GM21576 (cell line): ENCODE results near the gene MED12L.
"Not testable (repeated sequence)": the region's sequence is repeated elsewhere in the genome, so short reads cannot be mapped to it uniquely, and the experiment has no call there.

Experiments used
- ATAC-seq: cut with Tn5 transposase; IDR thresholded peaks from one replicate; pipeline ENCODE4 v1.9.1; 2021; ENCODE audit warnings: mild to moderate bottlenecking, moderate library complexity; ENCODE audit not compliant: unreplicated experiment

MED12L gene

DNA sequence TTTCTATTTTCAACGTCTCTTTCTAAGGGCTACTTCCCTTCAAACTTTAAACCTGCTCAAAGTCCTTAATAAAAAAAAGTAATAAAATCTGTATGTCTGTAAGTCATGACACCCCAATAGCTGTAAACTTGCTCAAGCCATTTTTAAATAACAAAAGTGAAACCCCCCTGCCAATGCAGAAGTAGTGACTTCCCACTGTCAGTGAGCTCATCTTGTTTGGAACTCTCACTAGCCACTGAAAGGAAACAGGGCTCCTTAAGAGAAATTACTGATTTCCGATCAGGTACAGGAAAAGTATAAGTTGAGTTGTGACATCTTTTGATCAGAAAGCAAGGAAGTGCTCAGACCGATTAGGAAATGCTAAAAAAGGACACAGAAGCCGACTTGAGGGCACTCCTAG is 145.2 kb downstream of the MED12L start:
- ATAC-seq: no peak

DNA sequence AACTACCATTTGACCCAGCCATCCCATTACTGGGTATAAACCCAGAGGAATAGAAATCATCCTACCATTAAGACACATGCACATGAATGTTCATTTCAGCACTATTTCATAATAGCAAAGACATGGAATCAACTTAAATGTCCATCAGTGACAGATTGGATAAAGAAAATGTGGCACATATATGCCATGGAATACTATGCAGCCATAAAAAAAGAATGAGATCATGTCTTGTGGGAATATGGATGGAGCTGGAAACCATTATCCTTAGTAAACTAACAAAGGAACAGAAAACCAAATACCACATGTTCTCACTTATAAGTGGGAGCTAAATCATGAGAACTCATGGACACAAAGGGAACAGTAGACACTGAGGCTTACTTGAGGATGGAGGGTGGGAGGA is 146.9 kb downstream of the MED12L start:
- not testable (repeated sequence) for ATAC-seq

DNA sequence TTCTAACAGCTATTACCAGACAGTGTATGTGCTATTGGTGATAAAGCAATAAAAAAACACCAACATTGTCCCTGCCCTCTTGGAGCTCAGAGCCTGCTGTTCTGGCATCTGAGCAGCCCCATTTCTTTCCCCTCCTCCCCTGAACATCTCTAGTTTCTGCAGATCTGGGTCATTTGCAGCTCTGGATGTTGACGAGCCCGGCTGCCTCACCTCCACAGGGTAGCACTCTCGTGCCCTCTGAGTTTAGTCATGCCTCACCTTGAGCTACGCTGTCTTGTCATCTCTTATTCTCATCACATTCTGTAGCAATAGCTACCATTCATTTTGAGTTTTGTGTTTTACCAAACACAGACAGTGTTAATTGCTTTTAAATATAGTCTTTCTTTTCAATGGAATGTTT is 147.5 kb downstream of the MED12L start:
- ATAC-seq: no peak

DNA sequence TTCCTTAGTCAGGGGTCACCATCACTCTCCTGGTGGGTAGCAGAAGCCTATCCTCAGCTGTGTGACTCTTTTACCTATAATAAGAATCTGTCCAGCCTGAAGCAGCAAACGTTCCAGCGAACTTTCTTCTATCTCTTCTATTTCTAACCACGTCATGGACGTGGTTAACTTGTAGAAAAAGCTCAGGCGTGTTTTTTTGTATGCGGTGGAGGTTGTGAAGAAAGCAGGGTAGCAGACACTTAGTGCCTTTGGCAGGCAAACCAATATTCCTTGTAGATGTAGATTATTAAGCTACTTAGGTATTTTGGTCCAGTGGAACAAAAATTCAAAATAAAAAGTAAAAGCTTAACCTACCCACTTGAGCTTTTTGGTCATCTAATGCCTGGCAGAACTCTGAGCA is 149.4 kb downstream of the MED12L start:
- no peak for ATAC-seq

- ATAC-seq: no peak
Measured at GRCh38 chr3:151236316-151236715, 150.9 kb downstream of the MED12L start.

DNA sequence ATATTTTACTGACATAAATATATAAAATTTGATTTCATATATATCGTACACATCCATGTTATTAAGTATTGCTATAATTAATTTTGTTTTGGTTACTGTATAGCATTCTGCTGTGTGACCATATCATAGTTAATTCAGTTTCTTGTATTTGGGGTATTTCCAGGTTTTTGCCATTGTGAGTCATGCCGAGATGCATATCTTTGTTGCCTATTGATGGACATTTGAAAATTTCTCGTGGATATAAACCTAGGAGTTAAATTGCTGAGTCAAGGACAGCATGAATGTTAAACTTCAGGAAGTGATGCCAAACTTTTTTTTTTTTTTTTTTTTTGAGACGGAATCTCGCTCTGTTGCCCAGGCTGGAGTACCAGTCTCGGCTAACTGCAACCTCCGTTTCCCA is 151.3 kb downstream of the MED12L start:
- ATAC-seq: no peak

DNA sequence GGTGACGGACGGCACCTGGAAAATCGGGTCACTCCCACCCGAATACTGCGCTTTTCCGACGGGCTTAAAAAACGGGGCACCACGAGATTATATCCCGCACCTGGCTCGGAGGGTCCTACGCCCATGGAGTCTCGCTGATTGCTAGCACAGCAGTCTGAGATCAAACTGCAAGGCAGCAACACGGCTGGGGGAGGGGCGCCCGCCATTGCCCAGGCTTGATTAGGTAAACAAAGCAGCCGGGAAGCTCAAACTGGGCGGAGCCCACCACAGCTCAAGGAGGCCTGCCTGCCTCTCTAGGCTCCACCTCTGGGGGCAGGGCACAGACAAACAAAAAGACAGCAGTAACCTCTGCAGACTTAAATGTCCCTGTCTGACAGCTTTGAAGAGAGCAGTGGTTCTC is 156.5 kb downstream of the MED12L start:
- ATAC-seq: not testable (repeated sequence)

- no peak for ATAC-seq
Measured at GRCh38 chr3:151248772-151249337, 163.4 kb downstream of the MED12L start.

DNA sequence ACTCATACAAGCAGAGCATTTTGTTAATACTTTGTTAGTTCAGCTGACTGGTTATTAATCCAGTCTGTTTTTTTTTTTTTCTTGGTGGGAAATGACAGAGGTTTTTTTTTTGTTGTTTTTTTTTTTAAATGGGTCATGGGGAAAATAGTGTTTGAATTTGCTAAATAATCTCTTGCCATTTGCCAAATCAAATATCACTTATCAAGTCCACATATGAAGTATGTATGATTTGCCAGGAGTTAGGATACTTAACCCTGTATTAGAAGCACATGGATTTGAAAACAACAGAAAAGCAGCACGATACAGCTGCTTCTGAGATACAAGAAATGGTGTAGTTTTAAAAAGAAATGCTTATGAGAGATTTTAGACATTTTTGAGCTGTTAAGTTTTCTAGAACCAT is 171.3 kb downstream of the MED12L start:
- ATAC-seq: no peak

GRCh38 chr3:151259664-151260063 is 174.2 kb downstream of the MED12L start:
- ATAC-seq: no peak

- no peak for ATAC-seq
Measured at GRCh38 chr3:151262871-151263525, 177.5 kb downstream of the MED12L start.

DNA sequence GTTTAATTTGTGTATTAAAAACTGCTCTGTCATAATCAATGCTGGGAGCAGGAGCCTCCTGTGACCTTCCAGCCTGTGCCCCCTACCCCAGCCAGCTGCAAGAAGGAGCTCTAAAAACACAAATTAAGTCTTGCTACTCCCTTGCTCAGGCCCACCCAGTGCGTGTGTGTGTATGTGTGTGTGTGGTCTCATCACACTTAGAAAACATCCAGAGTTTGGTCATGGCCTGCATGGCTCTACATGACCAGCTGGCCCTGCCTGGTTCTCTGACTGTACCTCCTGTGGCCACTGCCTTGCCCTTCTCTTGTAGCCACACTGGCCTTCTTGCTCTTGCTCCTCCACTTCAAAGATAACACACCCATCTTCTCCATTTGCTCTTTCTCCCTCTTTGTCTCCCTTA is 179.1 kb downstream of the MED12L start:
- no peak for ATAC-seq

DNA sequence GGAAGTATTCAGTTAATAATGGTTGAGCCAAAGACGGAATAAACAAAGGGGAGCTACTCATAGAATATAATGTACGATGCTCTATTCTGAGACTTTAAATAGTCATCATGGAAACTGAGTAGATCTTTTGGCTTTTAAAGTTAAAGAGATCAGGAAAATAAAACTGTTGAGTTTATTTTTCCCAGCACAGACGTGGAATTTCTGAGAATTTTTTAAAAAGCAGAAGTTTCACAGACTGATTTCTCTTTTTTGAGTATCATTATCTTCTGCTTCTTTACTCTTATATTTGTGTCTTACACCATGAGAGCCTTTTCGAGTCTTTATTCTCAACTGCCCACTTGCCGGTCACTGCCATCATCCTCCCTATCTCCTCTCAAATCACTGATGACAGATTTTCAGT is 179.7 kb downstream of the MED12L start:
- no peak for ATAC-seq

- peak; percentile 98 for ATAC-seq
Measured at GRCh38 chr3:151265866-151266265, 180.4 kb downstream of the MED12L start.

GRCh38 chr3:151267066-151267465 is 181.6 kb downstream of the MED12L start:
- no peak for ATAC-seq

DNA sequence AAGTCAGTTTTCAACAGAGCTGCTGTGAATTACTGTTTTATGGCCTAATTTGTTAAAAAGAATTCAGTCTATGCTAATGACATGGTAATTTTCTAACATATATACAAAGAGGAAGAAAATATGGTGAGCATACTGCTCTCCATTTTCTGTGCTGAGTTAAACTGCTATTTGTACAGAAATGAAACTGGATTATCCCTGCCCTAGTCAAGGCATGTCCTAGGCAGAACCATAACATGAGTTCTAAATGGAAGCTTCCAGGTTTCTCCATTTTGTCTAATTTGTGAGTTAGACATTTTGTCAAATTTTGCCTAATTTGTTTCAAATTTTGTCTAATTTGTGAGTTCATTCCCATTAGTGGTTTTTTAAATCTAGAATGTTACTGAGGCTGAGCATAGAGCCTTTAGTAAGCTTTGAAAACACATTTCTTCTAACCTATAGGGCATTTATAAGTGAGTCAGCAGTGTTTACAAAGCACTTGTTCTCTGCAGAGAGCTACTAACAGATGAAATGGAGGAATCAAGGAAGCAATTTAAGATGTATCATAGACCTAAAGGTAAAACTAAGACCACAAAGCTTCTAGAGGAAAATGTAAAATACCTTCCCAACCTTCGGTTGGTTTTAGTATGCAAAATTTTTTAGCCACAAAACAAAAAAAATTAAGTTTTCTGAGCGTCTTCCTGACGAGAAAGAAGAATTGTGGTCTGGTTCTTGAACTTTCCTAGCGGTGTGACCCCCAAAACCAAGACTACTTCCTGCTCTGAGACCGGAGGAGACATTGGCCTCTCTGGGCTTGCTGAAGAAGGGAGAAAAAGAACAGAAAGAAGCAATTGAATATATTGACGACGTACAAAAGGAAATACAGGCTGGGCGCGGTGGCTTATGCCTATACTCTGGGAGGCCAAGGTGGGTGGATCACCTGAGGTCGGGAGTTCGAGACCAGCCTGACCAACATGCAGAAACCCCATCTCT is 183.1 kb downstream of the MED12L start:
- peak; percentile 51 for ATAC-seq

- ATAC-seq: no peak
Measured at GRCh38 chr3:151269631-151270030, 184.2 kb downstream of the MED12L start.

DNA sequence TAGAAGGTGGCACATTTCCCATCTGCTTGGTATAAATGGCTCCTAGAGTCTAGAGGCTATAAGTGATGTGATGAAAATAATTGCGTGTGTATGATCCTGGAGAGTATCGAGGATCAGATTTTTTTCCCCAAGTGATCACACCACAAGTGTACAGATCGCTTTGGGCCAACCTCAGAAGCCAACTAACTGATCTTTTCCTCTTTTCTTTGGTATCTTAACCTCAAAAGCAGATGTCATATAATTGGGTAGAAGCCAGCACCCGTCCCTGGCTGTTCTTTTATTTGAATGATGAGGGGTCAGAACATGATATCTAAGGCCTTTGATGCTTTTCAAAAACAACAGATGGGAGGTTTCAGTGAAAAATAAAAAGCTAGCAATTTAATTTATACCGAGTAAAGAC is 189.6 kb downstream of the MED12L start:
- ATAC-seq: no peak

- ATAC-seq: peak; percentile 15
Measured at GRCh38 chr3:151276038-151276686, 190.7 kb downstream of the MED12L start.

DNA sequence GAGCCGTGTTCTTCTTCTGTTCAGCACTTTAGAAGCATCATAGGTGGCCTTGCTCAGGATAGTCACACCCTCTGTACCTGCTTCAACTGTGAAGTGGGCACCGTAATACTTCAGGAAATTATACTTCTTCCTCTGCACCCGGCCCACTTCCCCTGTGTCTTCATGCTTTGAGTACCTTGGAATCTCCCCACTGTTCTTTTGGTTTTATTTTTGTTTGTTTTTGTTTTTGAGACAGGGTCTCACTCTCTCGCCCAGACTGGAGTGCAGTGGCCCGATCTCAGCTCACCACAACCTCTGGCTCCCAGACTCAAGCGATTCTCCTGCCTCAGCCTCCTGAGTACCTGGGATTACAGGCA is 191.2 kb downstream of the MED12L start:
- ATAC-seq: peak; percentile 56

GRCh38 chr3:151278230-151278629 is 192.8 kb downstream of the MED12L start, which contains the start of gene P2RY14:
Gene P2RY14 (minus strand): TSS chr3:151278542. CDS start chr3:151214316, 64,226 bp downstream.
- no peak for ATAC-seq
